ENCODE measurements around the gene PXDC1.

DNA sequence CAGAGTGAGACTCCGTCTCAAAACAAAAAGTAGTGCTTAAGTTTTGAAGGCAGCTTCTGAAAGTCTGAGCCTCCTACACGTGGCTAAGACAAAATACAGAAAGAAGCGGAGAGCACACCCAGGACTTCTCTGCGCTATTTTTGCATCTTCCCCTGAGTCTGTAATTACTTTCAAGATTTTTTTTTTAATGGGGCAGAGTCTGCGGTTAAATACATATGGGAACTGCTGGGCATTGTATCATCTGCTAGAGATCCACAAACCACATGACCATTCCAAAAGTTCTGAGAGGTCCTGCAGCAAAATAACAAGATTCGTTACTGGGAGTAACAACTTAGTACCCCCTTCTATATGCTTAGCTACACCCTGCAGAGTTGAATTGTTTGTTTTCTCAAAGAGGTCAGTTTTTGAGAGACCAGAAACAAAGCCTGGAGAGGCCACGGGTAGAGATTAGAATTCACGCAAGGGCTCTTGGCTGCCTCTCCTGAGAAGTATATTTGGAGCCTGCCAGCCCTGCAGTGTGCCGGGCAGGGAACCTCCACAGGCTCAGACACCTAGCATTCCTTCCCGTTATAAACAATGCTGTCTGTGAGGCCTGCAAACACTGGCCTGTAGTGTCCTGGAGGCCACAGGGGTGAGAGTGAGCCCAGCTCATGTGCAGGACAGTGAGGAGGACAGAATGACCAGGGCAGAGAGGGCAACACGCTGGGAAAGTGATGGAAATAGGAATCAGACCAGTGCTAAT is 49.5 kb upstream of the PXDC1 start:
- TF ChIP-seq, protein P1, sequence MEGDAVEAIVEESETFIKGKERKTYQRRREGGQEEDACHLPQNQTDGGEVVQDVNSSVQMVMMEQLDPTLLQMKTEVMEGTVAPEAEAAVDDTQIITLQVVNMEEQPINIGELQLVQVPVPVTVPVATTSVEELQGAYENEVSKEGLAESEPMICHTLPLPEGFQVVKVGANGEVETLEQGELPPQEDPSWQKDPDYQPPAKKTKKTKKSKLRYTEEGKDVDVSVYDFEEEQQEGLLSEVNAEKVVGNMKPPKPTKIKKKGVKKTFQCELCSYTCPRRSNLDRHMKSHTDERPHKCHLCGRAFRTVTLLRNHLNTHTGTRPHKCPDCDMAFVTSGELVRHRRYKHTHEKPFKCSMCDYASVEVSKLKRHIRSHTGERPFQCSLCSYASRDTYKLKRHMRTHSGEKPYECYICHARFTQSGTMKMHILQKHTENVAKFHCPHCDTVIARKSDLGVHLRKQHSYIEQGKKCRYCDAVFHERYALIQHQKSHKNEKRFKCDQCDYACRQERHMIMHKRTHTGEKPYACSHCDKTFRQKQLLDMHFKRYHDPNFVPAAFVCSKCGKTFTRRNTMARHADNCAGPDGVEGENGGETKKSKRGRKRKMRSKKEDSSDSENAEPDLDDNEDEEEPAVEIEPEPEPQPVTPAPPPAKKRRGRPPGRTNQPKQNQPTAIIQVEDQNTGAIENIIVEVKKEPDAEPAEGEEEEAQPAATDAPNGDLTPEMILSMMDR (IDR thresholded peaks at IDR 0.05): no peak
- TF ChIP-seq ZFX (IDR thresholded peaks at IDR 0.05; ENCODE audit: borderline replicate concordance): no peak
